ENCODE data around the gene TENT5C.
A peak's percentile ranks its signal among the peaks of the same experiment; 100 is the strongest.

- TF ChIP-seq EP300 (IDR thresholded peaks at IDR 0.05; ENCODE audit: low read length) (no peak), MYC (IDR thresholded peaks at IDR 0.05; ENCODE audit: low read depth, low read length) (no peak; the same call in 1 of the 2 replicates), MYC (CRISPR knock-in tag; IDR thresholded peaks at IDR 0.05; ENCODE audit: borderline replicate concordance, low read depth) (peak; percentile 84; the same call in 1 of the 2 replicates), E2F6 (IDR thresholded peaks at IDR 0.05; ENCODE audit: borderline replicate concordance in 1 of 2, extremely low read depth in 1 of 2, insufficient read depth in 1 of 2, insufficient read length in 1 of 2, low read depth in 1 of 2, low read length in 1 of 2, poor library complexity in 1 of 2, severe bottlenecking in 1 of 2) (peak in 1 of 2 experiments; percentile 45), GTF2F1 (IDR thresholded peaks at IDR 0.05; ENCODE audit: low read depth, low read length) (peak; percentile 97)
These were observed at the start of gene TENT5C for GRCh38 chr1:117605774-117606648.

All from K562 (cell line).